Fibroblast of upper back skin (primary cell): Measurements from ENCODE around the gene ATP8B4.
"Not testable (repeated sequence)": the region's sequence is repeated elsewhere in the genome, so short reads cannot be mapped to it uniquely, and the experiment has no call there.

Experiments used
- DNase-seq: peaks from one replicate; pipeline ENCODE4 v3.0.0-alpha.2; 2013

Gene ATP8B4

DNA sequence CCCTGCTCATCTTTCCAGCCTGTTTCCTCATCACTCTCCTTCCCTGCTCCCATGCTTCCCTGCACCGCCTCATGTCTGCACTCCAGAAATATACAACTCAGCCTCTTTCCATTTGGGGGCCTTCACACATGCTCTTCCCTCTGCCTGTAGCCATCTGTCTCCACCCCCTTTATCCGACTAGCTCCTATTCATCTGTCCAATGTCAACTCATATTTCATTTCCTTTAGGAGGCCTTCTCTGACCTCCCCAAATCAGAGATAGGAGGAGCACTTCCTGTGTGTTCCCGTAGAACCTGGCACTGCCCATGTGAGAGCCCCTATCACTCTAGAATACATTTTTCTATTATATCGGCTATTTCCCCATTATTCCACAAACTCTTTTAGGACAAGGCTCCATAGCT lies 10.6 kb downstream of the ATP8B4 start:
- DNase-seq, result no peak

GRCh38 chr15:50107591-50108408 lies 11.2 kb downstream of the ATP8B4 start:
- DNase-seq, result no peak

DNA sequence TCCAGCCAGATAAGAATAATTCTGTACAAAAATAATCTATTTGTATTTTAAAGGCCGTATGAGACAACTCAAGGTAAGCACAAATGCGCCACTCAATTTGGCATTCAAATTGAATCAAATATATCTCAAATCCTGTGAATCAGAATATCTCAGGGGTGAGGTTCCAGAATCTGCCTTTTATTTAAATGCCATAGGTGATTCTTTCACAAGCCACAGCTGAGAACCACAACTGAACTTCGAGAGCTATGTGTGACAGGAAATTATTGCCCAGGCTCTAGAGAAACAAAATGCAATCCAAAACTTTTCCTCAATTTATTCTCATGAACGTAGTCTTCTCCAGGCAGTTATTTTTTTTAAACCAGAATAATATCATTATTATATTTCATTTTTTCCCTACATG lies 11.9 kb downstream of the ATP8B4 start:
- no peak for DNase-seq

GRCh38 chr15:50106457-50106856 lies 12.6 kb downstream of the ATP8B4 start:
- no peak for DNase-seq

DNA sequence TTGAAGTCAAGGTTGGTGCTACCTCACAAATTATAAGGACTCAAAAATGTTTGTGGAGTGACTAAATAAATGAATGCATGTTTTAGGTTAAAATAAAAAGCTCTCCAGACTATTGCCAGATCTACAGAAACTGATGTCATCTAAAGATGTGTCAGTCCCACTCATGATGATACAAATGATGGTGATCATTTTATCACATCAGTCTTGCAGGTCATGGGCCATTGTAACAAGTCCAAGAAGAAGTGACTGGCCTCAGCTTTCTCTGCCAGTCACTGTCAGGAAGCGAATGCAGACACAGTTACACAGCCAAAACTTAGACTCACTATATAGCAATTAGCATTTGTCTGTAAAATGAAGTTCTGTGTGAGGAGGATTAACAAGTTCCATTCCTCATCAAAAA lies 18.5 kb downstream of the ATP8B4 start:
- DNase-seq, result no peak

- DNase-seq, result no peak
Measured at GRCh38 chr15:50098545-50098944, 20.5 kb downstream of the ATP8B4 start.

DNA sequence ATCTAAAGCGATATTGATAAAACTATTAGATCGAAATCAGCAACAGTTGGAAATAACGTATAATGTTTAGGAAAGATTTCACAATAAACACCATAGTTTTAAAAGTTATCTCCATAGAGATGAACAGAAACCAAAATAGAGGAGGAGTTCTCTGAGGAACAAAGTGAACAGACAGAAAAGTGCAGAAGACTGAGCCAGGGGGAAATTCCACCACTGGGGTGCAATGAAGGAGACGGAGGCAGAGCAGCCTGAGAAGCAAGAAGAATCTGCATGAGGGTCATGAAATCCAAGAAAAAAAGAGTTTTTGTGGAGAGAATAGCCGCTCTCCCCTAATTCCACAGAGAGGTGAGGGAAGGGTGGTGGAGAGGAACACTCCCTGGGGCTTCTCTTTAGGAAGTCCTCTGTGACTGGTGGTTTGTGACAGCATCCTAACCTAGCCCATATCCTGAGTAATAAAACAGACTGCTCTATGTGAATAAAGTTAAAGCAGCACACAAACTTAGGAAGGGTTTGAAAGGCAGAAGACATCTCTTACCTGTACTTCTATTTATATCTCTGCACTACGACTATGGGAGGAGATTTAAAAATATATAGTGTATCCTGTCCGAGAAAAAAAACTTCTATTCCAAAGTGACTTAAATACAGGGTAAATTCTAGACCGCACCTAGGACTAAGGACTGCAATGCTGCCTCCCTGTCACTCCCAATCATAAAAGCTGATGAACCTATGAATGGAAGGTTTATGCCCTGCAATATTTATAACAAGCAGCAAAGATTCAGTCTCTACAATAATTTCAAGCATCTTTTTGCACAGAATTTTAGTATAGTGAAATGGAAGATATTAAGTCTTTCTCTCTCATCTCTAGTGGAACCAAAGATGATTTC lies 22.9 kb downstream of the ATP8B4 start:
- DNase-seq, result no peak

DNA sequence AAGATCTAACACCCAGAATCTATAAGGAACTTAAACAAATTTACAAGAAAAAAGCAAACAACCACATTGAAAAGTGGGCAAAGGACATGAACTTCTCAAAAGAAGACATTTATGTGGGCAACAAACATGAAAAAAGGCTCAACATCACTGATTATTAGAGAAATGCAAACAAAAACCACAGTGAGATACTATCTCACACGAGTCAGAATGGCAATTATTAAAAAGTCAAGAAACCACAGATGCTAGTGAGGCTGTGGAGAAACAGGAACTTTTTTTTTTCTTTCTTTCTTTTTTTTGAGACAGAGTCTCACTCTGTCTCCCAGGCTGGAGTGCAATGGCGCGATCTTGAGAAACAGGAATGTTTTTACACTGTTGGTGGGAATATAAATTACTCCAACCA lies 29.6 kb downstream of the ATP8B4 start:
- DNase-seq, result not testable (repeated sequence)

- DNase-seq, result no peak
Measured at GRCh38 chr15:50084932-50085331, 34.1 kb downstream of the ATP8B4 start.

GRCh38 chr15:50083424-50084025 lies 35.5 kb downstream of the ATP8B4 start:
- peak; percentile 8 for DNase-seq

- no peak for DNase-seq
Measured at GRCh38 chr15:50082066-50082465, 37.0 kb downstream of the ATP8B4 start.

- DNase-seq, result no peak
Measured at GRCh38 chr15:50077651-50078050, 41.4 kb downstream of the ATP8B4 start.

DNA sequence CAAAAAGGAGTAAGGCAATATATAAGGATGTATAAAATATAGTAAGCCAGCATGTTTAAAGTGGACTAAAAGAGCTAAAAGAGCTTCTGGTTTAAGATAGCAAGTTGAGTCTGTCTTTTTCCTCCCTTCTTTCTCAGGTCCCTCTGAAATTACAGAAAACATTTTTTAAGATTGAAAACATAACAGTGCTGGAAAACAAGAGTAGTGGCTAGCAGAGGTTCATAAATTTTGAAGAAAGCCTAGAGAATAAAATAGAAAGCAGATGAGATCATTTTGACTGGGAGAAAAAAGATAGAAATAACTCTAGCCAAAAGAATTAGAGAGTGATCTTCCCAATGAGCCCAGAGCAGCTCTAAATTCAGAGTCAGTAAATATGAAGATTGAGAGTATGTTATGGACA lies 41.9 kb downstream of the ATP8B4 start:
- DNase-seq, result no peak

DNA sequence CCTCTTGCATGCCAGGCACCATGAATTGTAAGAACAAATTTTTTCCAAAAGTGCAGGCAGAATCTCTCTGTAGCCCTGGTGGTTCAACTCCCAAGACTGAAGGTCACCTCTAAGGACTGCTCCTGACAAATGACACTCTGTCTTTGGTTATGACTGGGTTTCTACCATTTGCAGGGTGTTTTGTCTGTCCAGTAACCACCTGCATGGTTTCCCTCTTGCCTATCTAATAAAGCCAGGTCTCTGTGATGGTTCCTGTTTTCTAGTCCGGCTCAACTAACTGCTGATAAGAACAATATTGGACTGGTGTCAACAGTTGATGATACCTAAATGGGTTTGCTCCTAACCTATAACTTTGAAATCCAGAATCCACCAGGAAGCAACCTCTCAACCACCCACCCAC lies 43.7 kb downstream of the ATP8B4 start:
- DNase-seq, result no peak

DNA sequence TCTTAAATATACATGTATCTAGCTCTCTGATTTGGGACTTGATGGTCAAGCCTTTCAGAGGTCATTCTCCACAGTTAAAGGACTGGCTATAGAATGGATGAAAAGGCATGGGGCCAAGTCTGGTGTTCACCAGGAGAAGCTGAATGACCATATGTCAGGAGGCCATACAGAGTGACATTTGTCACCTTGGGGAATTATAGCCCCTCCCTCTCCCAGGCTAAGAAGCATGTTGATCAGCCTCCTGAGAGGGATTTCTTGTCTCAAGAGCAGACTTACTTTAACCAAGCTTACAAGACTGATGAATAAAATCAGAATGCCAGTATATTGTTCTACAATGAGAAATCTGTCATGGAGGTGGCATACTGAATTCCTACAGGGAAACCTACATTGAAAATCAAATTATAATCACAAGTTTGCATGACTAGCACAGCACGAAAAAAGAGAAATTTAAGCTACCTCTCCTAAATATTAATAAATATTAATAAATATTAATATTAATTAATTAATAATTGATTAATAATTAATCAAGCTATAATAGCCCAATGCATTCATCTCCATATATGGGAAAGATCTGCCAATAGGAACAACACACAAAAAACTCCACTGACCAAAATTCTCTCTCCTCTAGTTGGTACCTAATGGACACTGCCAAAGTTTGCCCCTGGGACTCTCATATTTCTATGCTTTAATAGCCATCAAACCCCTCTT lies 47.3 kb downstream of the ATP8B4 start:
- no peak for DNase-seq

DNA sequence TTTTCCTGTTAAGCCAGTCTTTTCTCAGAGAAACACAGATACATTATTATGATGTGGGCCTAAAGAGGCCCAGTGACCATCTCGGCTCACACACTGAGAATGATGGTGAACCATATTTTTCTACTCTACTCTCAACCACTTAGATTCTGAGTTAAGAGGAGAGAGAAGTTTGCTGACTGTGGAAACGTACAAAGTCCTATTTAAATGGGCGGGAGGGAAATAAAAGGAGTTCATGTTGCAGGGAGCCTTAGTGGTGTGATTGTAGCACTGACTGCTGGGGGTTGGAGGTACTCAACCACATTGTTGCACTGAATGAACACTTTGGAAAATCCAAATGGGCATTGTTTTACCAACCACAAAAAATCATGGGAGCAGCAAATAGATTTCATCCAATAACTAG lies 51.0 kb downstream of the ATP8B4 start:
- DNase-seq, result no peak

DNA sequence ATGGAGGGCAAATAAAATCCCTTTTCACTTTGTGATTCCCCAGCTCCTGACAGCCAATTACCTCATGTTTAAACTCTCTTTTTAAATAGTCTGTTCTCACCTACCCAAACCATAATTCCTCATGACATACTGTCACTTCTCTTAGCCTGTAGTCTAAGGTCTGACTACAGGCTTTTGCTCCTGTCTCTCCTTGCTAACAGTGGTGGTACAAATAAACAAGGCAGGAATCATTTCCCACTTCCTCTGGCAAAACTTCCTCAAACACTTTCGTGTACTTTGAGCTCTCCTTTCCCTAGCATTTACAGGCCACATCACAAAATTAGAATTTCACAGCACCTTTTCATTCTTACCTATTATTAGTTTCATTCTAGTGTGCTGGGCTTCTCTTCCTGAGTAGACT lies 51.8 kb downstream of the ATP8B4 start:
- no peak for DNase-seq

DNA sequence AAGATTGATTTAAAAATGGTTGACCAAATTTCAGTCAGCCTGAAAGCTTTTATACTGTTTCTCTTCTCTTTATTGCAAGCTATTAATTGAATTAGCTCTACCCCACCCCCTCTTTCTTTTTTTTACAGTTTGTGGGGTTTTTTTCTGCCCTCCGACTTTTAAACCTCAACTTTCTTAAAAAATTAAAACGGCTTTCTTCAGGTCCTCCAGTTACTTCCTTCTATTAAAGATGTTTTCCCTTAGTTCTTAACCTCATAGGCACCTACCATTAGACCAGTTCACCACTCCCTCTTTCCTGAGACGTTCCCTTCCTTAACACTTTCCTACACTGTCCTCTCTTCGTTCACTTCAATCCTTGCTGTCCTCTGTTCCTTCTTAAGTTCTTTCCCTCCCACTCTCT lies 52.4 kb downstream of the ATP8B4 start:
- no peak for DNase-seq

DNA sequence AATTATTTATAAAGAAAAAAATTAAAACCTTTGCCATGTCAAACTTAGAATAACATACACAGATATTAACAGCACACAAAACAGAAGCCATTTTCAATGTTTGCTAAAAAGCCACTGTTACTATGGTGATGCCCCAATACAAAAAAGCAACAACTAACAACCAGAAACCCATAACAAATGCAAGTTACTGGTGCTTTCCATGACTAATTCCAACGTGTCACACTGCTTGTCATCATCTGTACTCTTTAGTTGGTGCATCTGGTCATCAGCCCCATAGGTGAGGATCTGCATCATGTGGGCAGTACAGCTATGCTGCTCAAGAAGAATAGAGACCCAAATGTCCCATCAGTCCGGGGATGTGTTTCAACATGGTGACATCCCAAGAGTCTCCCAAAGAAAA lies 52.8 kb downstream of the ATP8B4 start:
- no peak for DNase-seq

DNA sequence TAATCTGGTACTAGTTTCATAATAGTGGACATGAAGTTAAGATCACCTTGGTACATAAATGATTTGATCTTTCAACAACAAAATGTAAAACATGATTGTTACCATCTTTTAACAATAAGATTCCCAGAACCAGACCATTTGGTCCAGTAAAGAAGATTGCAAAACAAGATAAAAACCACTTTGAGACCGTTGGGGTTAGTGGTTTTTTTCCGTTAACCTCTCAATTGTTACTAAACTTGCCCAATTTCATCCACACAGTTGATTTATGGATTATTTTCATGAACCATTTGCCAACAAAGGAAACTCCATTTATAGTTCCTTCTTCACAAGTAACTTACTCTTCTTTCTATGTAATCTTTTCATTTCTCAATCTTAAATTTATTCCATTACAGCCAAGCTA lies 53.8 kb downstream of the ATP8B4 start:
- DNase-seq, result peak; percentile 13

GRCh38 chr15:50064673-50065072 lies 54.4 kb downstream of the ATP8B4 start:
- DNase-seq, result no peak

DNA sequence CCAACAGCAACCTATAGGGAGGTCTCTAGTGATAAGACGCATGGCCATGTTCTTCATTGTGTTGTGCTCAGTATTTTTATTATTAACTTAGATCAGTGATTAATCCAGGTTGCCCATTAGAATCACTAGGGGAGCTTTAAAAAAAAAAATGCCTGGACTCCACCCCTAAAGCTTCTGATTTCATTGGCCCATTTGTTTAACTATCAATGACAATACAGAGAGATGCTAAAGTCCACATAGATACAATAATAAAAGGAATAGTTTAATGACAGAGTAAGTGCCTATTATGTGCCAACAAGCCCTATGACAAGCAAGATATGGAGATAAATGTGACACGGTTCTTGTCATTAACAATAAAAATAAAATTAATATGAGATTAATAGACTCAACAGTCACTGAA lies 55.8 kb downstream of the ATP8B4 start:
- DNase-seq, result no peak

DNA sequence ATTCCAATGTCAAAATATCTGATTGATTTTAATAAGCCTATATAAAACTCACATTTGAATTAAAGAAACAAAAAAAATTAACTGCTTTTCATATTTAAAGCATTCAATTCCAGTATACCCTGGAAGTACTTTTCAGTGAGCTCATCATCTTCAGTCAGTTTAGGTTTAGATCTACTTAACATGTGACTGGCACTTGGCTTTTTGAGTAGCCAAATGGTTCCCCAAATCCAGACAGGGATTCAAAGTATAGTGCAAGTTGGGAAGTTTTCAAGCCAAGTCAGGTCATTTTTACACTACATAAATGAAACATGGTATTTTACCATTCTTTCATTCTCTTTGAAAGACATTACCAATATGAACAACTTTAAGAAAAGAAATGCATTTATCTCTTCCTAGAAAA lies 57.5 kb downstream of the ATP8B4 start:
- no peak for DNase-seq
